Measurements from ENCODE around the gene FER.

DNA sequence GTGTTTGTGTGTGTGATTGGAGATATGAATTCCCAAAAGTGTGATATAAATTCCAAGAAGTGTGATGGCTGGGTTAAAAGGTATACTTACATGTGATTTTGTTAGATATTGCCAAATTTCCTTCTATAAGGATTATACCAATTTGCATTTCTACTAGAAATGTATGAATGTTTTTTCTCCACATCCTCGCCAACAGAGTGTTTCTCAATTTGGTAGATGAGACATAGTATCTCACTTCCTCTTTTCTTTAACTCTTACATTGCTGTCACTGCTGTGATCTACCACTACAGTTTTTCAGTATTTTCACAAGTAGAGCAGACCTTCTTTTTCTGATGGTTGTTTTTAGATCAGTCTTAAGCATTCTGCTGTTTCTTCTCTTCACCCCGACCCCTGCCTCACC lies 111.3 kb downstream of the FER start:
- TF ChIP-seq CTCF (conservative IDR thresholded peaks at IDR 0.05) (no peak), ZFX (IDR thresholded peaks at IDR 0.05) (no peak)
